NCI-H82 treated with DMSO at 0.1 percent for 48 hours (cell line): ENCODE results near the gene CFAP61.
"Not testable (repeated sequence)": the region's sequence is repeated elsewhere in the genome, so short reads cannot be mapped to it uniquely, and the experiment has no call there.

ENCODE experiments used
- DNase-seq: peaks from one replicate; lab custom pipeline; 2025; ENCODE audit not compliant: unreplicated experiment; lab: John Stamatoyannopoulos, UW

CFAP61 gene

DNA sequence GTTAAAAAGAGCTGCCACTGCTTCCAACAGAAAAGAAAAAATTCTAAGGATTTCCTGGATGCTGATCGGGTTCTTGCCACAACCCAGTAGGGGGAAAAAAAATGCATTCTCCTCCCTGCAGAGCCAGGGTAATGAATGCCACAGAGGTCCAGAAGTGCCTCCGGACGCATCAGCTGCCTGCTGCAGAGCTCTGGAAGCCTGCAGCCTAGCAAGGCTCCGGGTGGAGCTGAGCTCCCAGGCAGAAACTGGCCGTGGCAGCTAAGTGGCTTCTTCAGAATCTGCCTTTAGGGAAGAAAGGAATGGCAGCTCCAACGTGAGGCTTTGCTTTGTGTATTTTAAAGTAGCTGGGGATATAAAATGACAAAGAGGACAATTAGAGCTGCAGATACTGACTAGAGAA is 155.0 kb downstream of the CFAP61 start:
- no peak for DNase-seq

DNA sequence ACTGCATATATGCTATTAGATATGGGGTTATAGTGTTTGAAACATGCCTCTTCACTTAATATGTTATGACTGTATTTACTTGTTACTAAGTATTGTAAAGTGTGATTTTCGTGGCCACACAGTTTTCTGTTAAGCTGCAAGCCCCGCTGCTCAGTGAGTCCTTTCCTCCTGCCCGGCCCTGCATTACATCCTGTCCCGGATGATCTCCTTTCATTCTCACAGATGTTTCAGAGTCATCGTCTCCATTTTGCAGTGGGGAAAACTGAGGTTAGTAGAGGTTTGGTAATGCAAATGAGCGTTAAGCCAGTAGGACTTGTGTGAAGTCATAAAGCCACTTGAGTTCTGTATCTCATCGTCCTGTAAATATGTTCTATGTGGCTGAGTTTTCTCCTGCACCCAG is 155.5 kb downstream of the CFAP61 start:
- DNase-seq, result no peak

DNA sequence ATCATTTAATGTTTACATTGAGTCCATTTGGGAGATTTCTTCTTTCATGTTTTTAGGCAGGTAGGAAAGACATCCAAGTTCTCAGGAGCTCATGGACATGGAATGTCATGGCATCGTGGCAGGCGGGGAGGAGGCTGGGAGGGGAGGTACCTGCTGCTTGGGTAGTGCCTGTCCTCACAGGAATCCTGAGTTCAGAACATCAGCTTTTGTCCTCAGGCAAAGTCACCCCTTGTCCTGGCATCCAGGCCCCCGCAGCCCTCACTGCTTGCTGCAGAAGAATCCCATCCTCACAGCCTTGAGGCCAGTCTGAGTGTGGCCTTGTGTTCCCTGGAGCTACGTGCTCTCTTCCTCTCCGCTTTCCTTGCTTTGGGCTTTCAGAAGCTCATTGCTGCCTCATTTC is 157.4 kb downstream of the CFAP61 start:
- DNase-seq, result no peak

DNA sequence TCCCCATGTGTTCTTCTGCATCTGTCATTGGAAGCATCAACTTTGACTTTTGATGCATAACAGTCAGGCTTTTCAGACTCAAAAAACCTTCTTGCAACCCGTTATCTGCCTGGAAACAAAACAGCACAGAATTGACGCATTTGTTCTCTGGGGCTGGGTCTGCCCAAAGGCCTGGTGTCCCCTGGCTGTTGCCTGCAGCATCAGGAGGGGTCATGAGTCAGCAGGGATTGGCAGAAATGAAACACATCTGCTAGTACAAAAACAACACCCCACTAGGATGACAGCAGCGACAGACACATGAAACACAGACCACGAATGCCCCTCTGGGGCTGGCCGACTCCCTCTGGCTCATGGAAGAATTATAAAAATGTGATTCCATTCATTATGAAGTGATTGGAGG is 158.0 kb downstream of the CFAP61 start:
- no peak for DNase-seq

DNA sequence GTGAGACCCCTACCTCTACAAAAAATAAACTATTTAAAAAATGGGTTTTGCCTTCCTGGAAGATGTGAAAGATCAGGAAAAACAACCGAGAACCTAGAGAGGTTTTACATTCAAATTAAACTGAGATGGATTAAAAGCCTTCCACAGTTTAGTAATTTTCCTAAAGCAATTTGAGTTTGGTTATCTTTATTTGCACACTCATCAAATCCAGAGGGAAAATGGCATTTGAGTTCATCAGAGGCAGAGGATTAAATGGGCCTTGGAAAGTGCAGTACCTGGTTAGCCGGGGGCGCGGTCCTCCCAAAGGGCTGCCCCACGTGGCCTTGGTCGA is 158.6 kb downstream of the CFAP61 start:
- no peak for DNase-seq

DNA sequence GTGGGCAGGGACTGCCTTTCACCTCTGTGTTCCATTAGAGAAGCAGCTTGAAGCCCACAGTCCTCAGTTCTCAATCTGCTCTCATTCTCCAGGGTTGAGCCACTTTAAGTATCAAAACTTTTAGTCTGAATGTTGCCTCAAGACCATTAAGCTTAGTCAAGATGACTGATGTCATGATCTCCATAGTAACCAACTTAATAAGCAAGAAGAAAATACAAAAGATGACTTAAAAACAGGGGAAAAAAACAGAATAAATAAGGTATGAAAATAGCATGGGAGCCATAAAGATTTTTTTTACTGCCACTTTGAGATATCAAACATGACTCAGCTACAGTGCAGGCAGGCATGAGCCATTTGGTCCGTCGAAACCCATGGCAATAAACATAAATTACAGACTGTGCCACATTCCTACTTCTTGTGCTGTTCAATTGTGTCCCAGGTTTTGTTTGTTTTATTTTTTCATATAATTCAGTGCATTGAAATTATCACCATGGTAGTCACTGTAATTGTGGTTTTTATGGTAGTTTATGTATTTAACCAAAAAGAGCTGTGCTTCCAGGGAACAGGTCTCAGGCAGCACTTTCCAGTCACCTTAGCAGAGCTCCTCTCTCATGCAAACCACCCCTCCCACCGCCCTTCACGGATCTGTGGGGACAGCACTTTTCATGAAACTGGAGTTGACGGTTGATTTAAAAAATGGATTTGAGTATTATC is 159.1 kb downstream of the CFAP61 start:
- DNase-seq, result no peak

DNA sequence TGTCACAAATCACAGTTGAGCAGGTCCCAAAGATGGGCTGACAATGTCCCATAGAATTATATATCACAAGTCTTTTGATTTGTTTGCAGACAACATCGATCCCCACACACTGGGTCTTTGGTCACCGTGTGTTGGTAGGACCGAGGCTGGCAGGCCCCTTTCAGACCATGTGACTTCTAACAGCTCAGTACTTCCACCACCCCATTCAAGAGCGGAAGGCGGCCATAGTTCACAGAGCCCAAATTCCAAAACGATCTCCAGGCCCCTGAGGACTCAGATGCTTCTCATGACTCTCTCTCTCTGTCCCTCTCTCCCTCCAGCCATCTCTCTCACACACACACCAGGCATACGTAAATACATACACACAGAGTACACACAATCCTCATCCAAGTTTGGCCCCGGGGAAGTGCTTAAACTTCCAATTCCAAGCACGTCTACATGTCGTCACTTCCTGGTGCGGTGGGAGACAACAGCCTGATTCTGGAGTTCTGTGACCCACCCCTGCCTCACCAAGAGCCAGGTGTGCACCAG is 159.7 kb downstream of the CFAP61 start:
- DNase-seq, result no peak

DNA sequence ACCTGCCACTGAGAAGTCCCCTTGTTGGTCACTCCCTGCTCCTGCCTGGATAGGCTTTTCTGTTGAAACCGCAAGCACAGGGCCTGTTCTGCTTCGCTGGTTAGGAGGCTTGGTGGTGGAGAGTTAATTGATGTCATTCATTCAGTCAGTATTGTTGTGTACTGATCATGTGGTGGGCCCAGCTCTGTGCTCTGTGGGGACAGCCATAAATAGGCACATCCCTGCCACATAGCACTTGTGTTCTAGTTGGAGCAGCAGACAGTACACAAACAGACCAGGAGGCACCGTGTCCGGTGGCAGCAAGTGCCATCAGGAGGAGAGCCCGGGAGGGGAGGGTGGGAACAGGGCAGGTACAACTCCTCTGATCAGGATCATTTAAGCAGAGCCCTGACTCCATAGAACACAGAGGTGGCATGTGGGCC is 160.4 kb downstream of the CFAP61 start:
- DNase-seq, result no peak

DNA sequence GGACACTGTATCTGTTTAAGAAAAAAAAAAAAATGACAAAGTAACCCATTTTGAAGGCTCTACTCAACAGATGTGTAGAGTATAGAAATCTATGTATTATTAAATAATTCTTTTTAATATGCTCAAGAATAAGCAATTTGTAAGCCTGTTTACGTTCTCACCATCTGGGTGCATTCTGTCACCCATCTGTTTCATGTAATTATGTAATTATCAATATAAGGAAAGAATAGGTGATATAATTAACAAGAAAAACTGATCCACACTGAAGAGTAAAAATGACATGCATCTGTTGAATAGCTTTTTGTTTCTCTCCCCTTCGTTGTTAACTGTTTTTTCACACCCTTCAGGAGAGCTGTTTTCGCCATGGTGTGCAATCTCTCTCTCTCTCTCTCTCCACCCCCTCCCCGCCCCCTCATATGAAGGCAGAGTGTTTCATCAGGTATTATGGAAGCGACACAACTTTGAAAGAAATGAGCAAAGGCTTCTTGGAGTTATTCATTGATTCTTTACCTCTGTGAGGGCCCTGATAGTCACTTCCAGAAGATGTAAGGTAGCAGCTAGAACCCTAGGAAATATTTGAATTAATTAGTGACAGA is 161.3 kb downstream of the CFAP61 start:
- peak; percentile 52 for DNase-seq

DNA sequence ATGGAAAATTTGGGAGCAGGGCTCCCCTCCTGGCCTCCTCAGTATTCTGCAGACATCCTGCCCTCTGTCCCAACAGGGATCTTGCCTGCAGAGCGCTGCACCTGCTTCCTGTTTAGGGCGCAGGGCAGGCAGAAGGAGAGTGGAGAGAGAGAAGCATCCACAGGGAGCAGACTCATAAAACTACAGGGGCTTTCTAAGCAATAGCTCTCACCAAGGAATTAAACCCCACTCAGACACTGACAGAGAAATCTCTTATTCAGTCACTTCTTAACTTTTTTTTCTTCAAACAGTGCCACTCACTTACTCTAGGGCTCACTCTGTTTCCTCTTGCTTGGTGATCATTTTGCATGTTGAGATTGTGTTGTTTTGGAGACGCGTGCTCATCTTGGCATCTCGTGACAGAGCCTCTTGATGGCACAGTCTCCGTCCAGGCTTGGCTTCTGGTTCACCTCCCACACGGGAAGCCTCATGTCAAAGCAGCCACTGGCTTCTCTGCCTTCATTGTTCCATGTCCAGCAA is 162.5 kb downstream of the CFAP61 start:
- peak; percentile 22 for DNase-seq

DNA sequence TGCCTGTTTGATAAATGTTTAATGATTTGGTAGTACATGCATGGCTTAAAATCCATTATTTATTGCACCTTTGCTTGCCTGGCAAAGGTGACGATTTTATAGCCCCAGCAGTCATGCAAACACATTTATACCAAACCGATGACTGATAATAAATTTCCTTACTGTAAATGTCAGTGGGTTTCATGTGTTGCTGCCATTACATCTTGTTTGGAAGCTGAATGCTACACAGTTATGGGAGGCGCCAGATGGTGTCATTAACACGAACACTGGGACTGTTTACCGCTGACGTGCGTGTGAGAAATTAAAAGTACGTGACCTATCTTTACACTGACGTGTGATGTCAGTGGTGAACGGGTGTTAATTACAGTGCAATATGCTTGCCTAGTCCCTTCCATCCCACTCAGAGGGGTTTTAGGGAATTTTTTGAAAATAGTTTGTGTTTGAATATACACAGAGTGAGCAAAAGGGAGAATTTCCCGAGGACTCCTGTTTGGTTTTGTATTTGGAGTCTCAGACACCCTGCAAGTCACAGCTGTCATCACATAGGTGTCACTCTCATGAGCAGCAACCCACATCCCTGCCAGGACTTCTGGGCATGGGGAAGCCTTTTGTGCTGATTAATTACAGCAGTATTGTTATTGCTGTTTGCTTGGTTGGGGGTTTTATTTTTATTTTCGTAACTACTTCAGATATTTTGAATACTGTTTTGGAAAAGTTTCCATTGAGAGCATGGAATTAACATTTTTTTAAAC is 163.8 kb downstream of the CFAP61 start:
- DNase-seq, result peak; percentile 77

DNA sequence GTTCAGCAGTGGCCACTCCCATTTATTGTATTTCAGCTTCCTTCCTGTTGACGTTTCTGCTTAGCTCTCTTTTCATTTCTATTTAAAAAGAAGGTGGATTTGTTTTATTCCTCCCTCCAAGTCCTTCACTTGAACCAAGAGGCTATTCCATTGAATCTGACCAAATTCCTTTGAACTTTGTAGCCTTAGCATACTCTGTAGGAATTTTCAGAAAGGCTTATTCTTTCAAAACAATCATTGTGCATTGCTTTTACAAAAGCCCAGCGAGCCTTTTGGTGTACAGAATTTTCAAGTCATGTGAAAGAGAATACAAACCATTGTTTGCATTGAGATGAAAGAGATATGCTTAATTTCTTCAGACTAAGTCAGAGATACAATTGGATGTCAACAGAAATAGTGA is 164.6 kb downstream of the CFAP61 start:
- DNase-seq, result no peak

DNA sequence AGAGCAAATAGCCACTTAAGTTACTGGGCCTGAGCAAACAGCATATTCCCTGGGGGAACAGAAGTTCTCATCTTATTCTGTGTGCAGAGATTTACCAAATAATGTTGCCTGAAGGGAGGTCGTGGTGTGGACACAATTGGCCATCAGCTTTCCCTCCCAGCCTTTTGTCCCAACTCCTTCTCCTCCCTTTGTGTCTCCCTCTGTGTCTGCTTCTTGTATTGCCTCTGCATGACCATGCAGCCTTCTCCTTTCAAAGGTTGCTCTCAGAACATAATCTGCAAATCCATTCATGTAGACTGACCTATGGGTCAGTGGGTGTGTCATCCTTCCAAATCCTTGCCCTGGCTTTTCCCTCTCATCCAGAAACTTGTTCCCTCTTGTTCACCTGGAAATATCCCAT is 165.3 kb downstream of the CFAP61 start:
- DNase-seq, result no peak

DNA sequence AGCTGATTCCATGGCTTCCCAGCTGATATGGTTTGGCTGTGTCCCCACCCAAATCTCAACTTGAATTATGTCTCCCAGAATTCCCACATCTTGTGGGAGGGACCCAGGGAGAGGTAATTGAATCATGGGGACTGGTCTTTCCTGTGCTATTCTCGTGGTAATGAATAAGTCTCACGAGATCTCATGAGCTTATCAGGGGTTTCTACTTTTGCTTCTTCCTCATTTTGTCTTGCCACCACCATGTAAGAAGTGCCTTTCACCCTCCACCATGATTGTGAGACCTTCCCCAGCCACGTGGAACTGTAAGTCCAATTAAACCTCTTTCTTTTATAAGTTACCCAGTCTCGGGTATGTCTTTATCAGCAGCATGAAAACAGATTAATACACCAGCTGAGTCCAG is 165.8 kb downstream of the CFAP61 start:
- not testable (repeated sequence) for DNase-seq

DNA sequence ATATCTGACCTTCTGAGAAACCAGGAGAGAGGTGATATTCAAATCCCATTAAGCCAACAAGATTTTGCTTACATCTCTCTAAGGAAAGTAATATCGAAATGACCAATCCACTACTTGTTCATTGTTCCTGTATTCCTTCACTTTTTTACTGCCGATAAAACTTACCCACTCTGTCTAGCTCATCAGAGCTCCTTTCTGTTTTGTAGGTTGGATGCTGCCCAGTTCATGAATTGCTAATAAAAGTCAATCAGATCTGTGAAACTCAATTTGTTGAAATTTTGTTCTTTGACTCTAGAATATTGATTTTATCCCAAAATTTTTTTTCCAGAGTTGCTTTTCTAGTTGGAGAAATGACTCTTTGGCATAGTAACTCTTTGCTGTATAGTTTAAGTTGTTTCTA is 166.7 kb downstream of the CFAP61 start:
- DNase-seq, result no peak

DNA sequence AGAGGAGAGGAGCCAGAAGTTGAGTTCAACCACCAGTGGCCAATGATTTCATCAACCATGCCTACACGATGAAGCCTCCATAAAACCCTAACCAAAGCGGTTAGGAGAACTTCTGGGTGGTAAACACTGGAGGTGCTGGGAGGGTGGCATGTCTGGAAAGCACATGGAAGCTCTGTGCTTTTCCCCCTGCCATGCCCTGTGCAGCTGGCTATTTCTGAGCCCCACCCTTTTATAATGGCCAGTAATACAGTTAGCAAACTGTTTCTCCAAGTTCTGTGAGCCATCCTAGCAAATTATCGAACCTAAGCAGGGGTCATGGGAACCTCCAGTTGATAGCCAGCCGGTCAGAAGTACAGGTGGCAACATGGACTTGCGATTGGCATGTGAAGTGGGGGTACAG is 167.8 kb downstream of the CFAP61 start:
- no peak for DNase-seq

DNA sequence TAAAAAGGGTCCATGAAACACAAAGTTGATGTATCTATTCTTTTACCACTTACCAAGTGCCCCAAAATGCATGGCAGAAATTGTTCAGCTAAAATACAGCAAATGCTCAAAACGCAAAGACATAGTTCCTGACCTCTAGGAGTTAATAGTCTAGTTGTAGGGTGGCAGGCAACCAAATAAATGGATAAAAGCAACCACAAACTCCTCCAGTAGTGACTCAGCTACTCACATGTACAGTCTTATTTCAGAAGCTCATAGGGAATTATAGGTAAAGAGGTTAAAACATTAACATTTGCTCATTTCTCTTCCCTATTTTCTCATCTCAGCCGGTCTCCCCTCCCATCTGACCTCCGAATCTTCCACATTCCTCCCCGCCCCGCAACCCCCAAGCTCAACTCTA is 171.6 kb downstream of the CFAP61 start:
- DNase-seq, result no peak

DNA sequence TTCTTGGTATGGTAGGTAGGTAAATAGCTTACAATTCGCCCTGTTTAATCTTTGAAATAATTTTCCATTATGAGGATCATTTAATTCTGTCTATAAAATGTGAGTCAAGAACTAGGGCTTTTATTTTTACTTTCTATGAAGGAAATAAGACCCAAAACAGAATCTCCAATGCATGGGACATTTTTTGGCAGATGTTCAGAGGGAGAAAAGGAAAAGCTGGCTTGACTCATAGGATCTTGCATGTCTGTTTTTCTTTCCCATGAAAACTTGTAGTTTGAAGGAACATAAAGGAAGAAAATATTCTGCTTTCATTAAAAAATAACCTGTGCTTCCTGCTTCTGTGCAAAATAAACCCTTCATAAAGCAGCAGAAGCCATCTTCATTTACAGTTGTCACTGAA is 172.5 kb downstream of the CFAP61 start:
- DNase-seq, result no peak

DNA sequence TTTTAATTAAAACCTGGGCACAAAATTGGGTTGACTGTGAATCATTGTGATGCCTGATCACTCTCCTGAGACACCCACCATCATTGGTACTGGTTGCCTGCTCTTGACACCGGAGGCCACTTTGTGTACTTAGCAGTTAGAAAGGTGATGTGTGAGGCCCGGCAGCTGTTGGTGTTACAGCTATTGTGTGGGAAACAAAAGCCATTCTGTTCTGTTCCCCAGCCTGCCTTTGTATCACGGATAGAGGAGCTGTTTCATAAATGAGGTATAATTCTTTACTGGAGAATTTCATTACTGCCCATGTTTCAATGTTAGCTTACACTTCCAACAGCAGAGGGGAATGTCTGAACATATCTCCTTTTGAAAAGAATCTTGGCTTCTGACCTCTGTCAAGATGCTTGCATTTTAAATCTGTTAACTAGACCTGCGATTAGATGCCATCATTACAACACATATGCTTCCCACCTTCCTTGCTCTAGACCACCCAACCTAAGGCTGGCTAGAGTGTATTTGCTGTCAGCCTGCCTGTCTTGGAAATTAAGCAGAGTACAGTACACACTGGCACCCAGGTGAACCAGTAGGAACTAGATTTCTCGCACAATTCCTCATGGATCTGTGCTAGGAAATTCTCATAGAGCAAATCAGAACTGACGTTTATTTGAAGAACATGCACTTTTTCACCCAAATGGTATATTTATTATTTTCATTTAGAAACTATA is 173.2 kb downstream of the CFAP61 start:
- no peak for DNase-seq

DNA sequence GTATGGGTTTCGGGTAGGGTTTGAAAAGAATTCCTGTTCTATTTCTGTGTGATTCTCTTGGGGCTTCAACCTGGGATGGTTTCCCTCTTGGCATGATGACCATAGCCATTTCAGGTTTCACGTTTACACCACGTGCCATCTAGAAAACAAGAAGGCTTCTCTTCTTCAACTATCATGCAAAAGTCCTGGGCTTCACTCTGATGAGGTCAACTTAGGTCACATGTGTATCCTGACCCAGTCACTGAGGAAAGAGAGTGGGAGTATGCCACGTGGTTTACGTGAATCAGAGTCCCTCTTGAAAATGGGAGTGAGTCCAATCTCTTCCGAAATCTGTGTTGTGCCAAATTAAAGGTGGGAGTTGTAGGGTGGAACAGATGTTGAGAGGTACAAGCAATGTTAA is 174.2 kb downstream of the CFAP61 start:
- no peak for DNase-seq

DNA sequence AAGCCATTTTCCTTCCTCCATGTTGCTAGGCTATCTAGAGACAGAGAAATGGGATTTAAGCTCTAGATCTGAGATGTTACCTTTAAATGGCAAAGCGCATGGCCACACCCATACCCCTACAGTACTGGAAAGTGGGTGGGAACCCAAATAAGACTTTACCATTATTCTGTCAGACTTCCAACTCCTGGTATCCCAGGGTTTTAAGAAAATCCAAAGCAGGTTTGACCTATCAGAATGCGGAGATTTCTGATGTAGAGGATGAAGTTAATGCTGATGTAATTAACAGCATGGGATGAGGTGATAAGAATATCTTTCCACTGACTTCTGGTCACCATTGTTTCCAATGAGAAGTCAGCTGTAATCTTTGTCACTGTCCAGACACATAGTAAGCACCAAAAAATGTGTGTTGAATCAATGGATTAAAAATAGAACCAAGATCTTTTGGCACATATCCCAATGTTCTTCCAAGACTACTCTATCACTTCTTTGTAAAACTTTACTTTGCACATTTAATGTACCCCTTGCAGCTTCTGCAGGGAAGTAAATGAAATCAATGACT is 174.8 kb downstream of the CFAP61 start:
- no peak for DNase-seq
